Glutamatergic neuron (in vitro differentiated cells): ENCODE measurements around the gene QRICH1. TPM values are rescaled to one million over a fixed set of nuclear protein-coding genes. Genes with fewer than 3 reads are reported as not detected.

ENCODE experiments used
- DNase-seq: peaks from one replicate; pipeline ENCODE4 v3.0.0; 2022
- H3K27ac Mint-ChIP-seq: one replicate; pipeline ENCODE4 v1.8.0; 2020; ENCODE audit warnings: mild to moderate bottlenecking, mixed read lengths, inconsistent platforms; ENCODE audit not compliant: unreplicated experiment
- H3K27me3 Mint-ChIP-seq: one replicate; pipeline ENCODE4 v1.8.0; 2020; ENCODE audit warnings: mild to moderate bottlenecking, moderate library complexity, mixed read lengths, inconsistent platforms; ENCODE audit not compliant: unreplicated experiment
- H3K36me3 Mint-ChIP-seq: one replicate; pipeline ENCODE4 v1.8.0; 2020; ENCODE audit warnings: mild to moderate bottlenecking, mixed read lengths, inconsistent platforms; ENCODE audit not compliant: unreplicated experiment
- H3K4me1 Mint-ChIP-seq: one replicate; pipeline ENCODE4 v1.8.0; 2020; ENCODE audit warnings: mild to moderate bottlenecking, low read depth, mixed read lengths, inconsistent platforms; ENCODE audit not compliant: unreplicated experiment
- H3K4me3 Mint-ChIP-seq: one replicate; pipeline ENCODE4 v1.8.0; 2020; ENCODE audit warnings: mild to moderate bottlenecking, mixed read lengths, inconsistent platforms; ENCODE audit not compliant: unreplicated experiment
- H3K9me3 Mint-ChIP-seq: one replicate; pipeline ENCODE4 v1.8.0; 2020; ENCODE audit warnings: mild to moderate bottlenecking, moderate library complexity, mixed read lengths, inconsistent platforms; ENCODE audit not compliant: unreplicated experiment
- total RNA-seq: library from RNA; stranded (reverse); fragmentation: NEBNext Ultra II Directional; extraction: Animal tissue kit (Norgen Biotek cat#: 25700); gene quantifications from one replicate; pipeline ENCODE4 v1.2.1, GENCODE V29; 2021; ENCODE audit not compliant: unreplicated experiment
- TF ChIP-seq, protein P1 (sequence below): fragments of 200-600 bp; sonication (generic); IDR thresholded peaks from one replicate; pipeline ENCODE4 v1.5.0; 2021; ENCODE audit not compliant: partially characterized antibody, unreplicated experiment

Gene QRICH1
- total RNA-seq, 1 donor from 2014 or later, result 135 TPM

GRCh38 chr3:49124991-49125670, 31.3 kb upstream of the QRICH1 start:
- Mint-ChIP-seq H3K4me1 (no peaks in the 10 kb centered on the region), H3K36me3 (no peaks in the 10 kb centered on the region), H3K27ac (peak overlapping the region; percentile 55)

GRCh38 chr3:49124203-49124602, 30.3 kb upstream of the QRICH1 start:
- DNase-seq, result no peak
- H3K4me3 Mint-ChIP-seq, result no peak overlapping the region
- TF ChIP-seq, protein P1, sequence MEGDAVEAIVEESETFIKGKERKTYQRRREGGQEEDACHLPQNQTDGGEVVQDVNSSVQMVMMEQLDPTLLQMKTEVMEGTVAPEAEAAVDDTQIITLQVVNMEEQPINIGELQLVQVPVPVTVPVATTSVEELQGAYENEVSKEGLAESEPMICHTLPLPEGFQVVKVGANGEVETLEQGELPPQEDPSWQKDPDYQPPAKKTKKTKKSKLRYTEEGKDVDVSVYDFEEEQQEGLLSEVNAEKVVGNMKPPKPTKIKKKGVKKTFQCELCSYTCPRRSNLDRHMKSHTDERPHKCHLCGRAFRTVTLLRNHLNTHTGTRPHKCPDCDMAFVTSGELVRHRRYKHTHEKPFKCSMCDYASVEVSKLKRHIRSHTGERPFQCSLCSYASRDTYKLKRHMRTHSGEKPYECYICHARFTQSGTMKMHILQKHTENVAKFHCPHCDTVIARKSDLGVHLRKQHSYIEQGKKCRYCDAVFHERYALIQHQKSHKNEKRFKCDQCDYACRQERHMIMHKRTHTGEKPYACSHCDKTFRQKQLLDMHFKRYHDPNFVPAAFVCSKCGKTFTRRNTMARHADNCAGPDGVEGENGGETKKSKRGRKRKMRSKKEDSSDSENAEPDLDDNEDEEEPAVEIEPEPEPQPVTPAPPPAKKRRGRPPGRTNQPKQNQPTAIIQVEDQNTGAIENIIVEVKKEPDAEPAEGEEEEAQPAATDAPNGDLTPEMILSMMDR, result no peak
- no peak overlapping the region for H3K27ac Mint-ChIP-seq
- H3K4me1 Mint-ChIP-seq, result no peaks in the 10 kb centered on the region
- peaks cover 4% of the 10 kb centered on the region for H3K9me3 Mint-ChIP-seq
- H3K27me3 Mint-ChIP-seq, result peaks cover 8% of the 10 kb centered on the region
- H3K36me3 Mint-ChIP-seq, result no peaks in the 10 kb centered on the region

More at GRCh38 chr3:49124991-49125670, 31.3 kb upstream of the QRICH1 start:
- peaks cover 4% of the 10 kb centered on the region for H3K9me3 Mint-ChIP-seq
- peak; percentile 22 for DNase-seq
- H3K4me3 Mint-ChIP-seq, result no peak overlapping the region
- peaks cover 8% of the 10 kb centered on the region for H3K27me3 Mint-ChIP-seq
- TF ChIP-seq, protein P1, result no peak

- DNase-seq, result no peak
- H3K27me3 Mint-ChIP-seq, result peaks cover 8% of the 10 kb centered on the region
- H3K9me3 Mint-ChIP-seq, result peaks cover 4% of the 10 kb centered on the region
- H3K4me3 Mint-ChIP-seq, result no peak overlapping the region
- TF ChIP-seq, protein P1, result no peak
- H3K36me3 Mint-ChIP-seq, result no peaks in the 10 kb centered on the region
- H3K27ac Mint-ChIP-seq, result no peak overlapping the region
- H3K4me1 Mint-ChIP-seq, result no peaks in the 10 kb centered on the region
These were observed 29.8 kb upstream of the QRICH1 start for GRCh38 chr3:49123687-49124086.

DNA sequence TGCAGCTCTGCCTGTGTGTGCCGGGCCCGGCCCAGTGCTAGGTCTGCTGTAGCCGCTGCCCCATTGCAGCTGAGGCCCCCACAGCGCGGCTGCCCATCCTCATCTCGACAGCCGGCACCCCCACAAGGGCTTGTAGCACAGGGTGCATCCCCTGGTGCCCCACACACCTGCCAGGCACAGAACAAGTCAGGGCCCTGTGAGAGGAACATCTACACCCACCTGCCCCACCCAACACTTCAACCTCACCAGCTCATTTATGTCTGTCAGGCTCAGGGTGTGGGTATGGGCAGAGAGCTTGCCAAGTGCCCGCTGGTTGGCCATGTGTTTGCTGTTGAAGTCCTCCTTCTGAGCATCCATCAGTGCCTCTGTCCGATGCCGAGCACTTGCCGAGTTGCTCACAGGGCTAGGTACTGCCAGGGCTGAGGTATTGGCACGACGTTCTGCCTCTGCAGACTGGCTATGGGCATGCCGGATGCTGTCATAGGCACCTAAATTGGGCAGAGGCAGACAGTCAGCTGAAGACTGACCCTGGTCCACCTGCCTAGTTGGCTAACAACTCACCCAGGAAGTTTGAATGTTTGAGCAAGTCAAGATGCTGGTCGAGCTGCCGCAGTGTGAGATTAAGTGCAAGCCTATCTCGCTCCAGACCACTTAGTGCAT, 29.1 kb upstream of the QRICH1 start:
- TF ChIP-seq, protein P1, result no peak
- Mint-ChIP-seq H3K36me3 (no peaks in the 10 kb centered on the region), H3K4me1 (no peaks in the 10 kb centered on the region), H3K27me3 (peaks cover 8% of the 10 kb centered on the region), H3K9me3 (peaks cover 4% of the 10 kb centered on the region), H3K4me3 (no peak overlapping the region), H3K27ac (no peak overlapping the region)
- no peak for DNase-seq

DNA sequence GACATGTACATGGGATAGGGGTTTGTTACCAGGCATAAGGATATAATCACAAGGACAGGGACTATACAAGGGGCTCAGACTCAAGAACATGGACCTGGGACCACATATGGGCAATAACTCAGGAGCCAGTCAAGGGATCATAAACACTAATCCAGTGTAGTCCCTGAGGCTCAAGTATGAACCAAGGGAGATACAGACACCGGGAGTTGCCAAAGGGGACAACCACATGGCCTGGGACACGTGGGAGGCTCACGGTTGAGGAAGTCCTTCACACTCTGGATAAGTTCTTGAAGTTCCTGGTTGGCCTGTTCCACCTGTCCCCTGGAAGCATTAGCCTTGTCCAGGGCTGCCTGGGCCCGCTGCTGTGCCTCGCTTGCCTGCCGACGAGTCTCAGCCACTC, 28.6 kb upstream of the QRICH1 start:
- TF ChIP-seq, protein P1, result no peak
- DNase-seq, result no peak
- Mint-ChIP-seq H3K4me3 (peak overlapping the region; percentile 20), H3K36me3 (no peaks in the 10 kb centered on the region), H3K27ac (no peak overlapping the region), H3K27me3 (peaks cover 8% of the 10 kb centered on the region), H3K9me3 (peaks cover 4% of the 10 kb centered on the region), H3K4me1 (no peaks in the 10 kb centered on the region)
